ENCODE measurements around the gene C10orf53. TPM values are rescaled to one million over a fixed set of nuclear protein-coding genes. Genes with fewer than 3 reads are reported as not detected.

The C10orf53 gene
- total RNA-seq, 1 experiment from 2014 or later: not detected

DNA sequence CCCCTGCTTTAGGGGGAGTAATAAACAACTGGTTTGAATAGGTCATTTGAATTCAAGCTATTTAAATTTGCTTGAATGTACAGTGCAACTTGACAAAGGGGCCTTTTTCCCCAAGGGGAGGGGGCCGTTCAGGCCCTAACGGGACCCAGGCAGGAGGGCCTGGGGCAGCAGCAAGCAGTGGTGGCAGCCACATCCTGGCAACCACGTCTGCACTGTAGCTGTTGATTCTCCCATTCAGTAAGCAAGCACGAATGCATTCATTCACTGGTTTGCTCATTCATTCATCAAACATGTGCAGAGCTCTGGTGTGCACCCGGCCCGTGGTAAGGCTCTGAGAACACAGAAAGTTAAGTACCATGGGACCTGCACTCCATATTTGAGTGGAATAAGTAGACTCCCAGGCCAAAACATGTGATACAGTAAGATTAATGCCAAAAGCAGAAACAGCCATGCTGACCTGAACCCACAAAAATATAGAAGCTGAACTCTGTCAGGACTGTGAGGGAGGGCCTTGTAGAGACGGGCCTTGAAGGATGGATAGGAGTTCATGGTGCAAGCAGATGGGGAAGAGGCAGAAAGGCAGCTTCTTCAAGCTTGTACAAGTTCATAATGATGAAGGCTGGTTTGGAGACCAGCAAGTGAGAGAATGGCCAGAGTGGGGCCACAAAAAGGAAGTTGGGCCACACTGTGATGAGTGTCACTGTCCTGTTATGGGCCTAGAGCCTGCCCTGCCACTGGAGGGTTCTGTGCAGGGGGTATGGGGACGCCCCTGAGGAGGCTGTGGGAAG lies 29.3 kb upstream of the C10orf53 start:
- no peak overlapping the region for H3K4me3 ChIP-seq
- no peaks in the 10 kb centered on the region for H3K36me3 ChIP-seq
- no peak for DNase-seq
- no peaks in the 10 kb centered on the region for H3K9me3 ChIP-seq
- H3K27me3 ChIP-seq: peaks cover 8% of the 10 kb centered on the region

- H3K36me3 ChIP-seq: no peaks in the 10 kb centered on the region
- H3K9me3 ChIP-seq: no peaks in the 10 kb centered on the region
- H3K4me3 ChIP-seq: no peak overlapping the region
- H3K27me3 ChIP-seq: peaks cover 14% of the 10 kb centered on the region
- DNase-seq: no peak
Measured at GRCh38 chr10:49650724-49651034, 28.8 kb upstream of the C10orf53 start.

GRCh38 chr10:49651039-49651835 lies 28.2 kb upstream of the C10orf53 start:
- Histone ChIP-seq H3K4me3 (no peak overlapping the region), H3K27me3 (peaks cover 17% of the 10 kb centered on the region), H3K36me3 (no peaks in the 10 kb centered on the region), H3K9me3 (no peaks in the 10 kb centered on the region)
- no peak for DNase-seq

- Histone ChIP-seq H3K27me3 (peaks cover 20% of the 10 kb centered on the region), H3K36me3 (no peaks in the 10 kb centered on the region), H3K9me3 (no peaks in the 10 kb centered on the region), H3K4me3 (no peak overlapping the region)
- no peak for DNase-seq
Measured at GRCh38 chr10:49651917-49652316, 27.5 kb upstream of the C10orf53 start.

DNA sequence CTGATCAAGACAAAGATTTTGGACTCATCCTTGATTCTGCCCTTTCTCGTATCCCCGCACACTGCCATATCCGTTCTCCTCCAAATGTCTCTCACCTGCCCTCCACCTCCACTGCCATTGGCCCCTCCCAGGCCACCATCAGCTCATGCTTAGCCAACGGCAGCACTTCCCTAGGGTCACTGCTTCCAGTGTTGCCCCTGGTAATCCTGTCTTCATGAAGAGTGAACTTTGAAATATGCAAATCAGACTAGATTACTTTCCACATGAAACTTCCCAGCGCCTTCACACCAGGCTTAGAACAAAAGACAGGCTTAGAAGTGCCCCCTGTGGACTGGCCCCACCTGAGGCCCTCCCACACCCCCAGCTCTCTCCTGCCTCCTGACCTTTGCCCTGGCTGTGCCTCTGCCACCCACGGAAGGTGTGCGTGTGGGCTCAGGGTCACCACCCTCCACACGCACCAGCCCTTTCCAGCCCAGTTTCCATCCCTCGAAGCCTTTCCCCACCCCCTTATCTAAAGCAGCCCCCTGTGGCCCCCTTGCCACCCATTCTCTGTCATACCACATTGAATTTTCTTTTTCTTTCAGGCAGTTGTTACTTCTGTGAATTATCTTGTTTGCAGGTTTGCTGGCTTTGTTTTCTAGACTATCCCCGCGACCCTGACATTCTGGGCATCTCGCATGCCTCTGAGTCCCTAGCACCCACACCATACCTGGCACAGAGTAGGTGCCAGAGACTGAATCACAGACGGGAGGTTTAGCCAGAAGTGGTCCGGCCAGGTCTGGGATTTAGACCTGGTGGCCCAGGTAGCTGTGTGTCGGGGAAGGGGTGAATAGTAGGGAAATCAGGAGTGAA lies 26.8 kb upstream of the C10orf53 start:
- Histone ChIP-seq H3K9me3 (peaks cover 1% of the 10 kb centered on the region; the same call in 1 of the 2 replicates), H3K4me3 (no peak overlapping the region), H3K27me3 (peaks cover 27% of the 10 kb centered on the region), H3K36me3 (no peaks in the 10 kb centered on the region)
- no peak for DNase-seq

- peaks cover 30% of the 10 kb centered on the region for H3K27me3 ChIP-seq
- no peaks in the 10 kb centered on the region for H3K36me3 ChIP-seq
- H3K4me3 ChIP-seq: no peak overlapping the region
- no peak for DNase-seq
- H3K9me3 ChIP-seq: peaks cover 6% of the 10 kb centered on the region
Measured at GRCh38 chr10:49653273-49653929, 26.1 kb upstream of the C10orf53 start.

DNA sequence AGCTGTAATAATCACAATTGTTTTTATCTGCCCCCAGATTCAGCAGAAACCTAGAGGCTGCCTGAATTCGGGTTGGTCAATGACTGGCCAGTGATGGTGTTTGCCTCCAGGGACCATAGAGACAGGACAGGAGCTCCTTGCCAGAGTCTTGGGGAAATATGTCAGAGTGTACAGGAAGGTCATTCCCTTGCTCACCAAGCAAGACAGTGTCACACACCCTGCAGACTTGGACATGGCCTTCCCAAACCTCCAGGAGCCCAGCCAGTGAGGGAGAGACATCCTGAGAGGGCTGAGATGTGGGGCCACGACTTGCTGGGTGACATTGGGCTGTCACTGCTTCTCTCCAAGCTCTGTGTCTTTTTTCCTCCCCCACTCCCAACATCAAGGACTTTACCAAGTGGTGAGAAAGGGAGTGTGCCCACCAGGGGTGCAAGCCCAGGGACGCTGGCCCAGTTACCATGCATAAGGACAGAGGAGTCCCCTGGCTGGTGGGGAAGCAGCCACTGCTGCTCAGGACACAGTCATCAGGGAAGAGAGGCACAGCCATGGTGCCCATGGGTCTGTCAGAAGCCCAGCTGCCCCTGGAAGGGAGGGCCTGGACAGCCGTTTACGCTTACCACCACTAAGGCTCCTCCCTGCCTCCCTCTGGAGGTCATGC lies 25.3 kb upstream of the C10orf53 start:
- no peak for DNase-seq
- peaks cover 30% of the 10 kb centered on the region for H3K27me3 ChIP-seq
- H3K9me3 ChIP-seq: peaks cover 13% of the 10 kb centered on the region
- no peak overlapping the region for H3K4me3 ChIP-seq
- H3K36me3 ChIP-seq: no peaks in the 10 kb centered on the region

DNA sequence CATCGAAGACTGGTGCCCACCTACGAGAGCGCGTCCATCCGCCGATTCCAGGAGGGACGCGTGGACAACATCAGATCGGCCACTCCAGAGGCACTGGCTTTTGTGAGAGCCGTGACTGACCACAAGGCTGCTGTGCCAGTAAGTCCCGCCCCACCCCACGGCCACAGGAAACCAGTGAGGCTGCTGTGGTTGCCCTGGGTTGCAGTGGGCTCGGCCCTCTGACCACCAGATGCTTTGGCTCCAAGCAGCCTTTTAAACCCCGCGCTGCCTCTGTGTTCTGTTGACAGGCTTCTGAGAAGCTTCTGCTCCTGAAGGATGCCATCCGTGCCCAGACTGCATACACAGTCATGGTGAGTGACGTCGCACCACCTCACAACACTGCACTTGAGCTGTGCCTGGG lies 24.4 kb upstream of the C10orf53 start:
- H3K4me3 ChIP-seq: no peak overlapping the region
- H3K36me3 ChIP-seq: no peaks in the 10 kb centered on the region
- no peak for DNase-seq
- H3K9me3 ChIP-seq: peaks cover 15% of the 10 kb centered on the region
- peaks cover 30% of the 10 kb centered on the region for H3K27me3 ChIP-seq

DNA sequence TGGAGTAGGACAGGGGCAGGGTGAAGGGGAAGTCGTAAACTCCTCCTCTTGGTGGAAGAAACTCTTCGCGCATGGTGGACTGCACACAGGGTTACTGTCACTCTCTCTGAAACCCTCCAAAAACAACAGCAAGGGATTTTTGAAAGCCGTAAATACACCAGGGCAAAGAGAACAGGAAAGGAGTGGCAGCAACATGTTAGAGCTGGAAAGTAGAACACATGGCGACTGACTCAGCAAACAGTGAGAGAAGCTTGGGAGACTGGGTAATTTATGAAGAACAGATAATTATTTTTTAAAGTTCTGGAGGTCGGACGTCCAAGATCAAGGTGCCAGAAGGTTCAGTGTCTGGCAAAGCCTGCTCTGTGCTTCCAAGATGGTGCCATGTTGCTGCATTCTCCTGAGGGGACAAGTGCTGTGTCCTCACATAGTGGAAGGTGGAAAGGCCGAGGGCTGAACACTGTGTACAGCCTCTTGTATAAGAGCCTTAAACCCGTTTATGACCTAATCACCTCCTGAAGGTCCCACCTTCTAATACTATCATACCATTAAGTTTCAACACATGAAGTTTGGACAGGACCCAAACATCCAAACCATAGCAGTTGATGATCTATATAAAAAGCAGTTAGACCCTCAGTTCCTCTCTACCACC lies 22.5 kb upstream of the C10orf53 start:
- H3K36me3 ChIP-seq: no peaks in the 10 kb centered on the region
- H3K27me3 ChIP-seq: peaks cover 39% of the 10 kb centered on the region
- no peak for DNase-seq
- H3K4me3 ChIP-seq: no peak overlapping the region
- H3K9me3 ChIP-seq: peaks cover 15% of the 10 kb centered on the region

DNA sequence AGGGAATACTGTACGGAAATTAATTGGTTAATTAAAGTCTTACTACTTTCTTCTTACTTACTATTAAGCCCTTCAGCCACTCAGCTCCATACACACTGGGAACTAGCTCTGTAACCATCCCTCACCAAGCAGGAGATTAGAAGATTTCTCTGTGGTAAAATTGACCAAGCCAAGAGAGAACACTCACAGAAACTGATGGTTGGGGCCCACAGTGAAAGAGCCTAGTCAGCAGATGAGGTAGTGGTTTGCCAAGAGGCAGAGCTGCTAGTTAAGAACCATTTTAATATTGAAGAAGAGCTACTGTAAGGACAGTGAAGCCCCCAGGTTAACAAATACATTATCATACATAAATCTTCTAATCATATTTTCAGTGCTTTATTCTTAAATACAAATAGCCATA lies 21.8 kb upstream of the C10orf53 start:
- peaks cover 39% of the 10 kb centered on the region for H3K27me3 ChIP-seq
- H3K36me3 ChIP-seq: no peaks in the 10 kb centered on the region
- DNase-seq: no peak
- peaks cover 15% of the 10 kb centered on the region for H3K9me3 ChIP-seq
- no peak overlapping the region for H3K4me3 ChIP-seq

DNA sequence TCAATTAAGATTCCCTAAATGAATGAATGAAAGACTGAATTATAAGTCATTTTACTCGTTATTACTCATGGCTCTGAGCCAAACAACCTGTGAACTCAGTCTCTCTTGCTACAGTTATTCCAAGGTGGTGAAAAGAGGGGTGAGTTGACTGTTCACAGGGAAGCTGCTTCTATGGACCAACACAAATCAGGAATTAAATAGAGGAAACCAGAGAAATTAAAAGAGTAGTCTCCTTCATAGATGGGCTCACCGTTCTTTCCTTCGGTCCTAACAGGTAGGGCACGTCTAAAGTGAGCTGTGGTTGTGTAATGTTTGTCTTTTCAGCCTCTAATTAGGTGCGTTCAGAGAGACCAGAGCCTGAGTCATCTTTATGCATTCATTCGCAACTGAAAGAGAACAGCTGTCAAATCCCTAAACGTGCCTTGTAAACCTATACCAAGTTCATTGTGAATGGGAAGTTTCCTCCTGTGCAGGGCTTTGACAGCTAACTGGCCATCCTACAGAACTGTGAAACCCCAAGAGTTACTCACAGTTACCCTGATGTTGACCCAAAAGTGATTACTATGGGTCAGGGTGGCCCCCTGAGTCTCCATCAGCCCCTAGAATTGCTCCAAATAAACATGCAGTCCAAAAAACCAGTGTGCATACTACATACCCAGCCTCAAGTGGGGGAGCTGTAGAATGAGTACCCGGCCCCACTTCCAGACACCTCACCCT lies 18.2 kb upstream of the C10orf53 start:
- DNase-seq: no peak
- H3K27me3 ChIP-seq: peaks cover 29% of the 10 kb centered on the region

GRCh38 chr10:49662169-49662830 lies 17.2 kb upstream of the C10orf53 start:
- Histone ChIP-seq H3K36me3 (no peaks in the 10 kb centered on the region), H3K4me3 (no peak overlapping the region)
- no peak for DNase-seq

More for the DNA sequence above, 18.2 kb upstream of the C10orf53 start:
- peaks cover 15% of the 10 kb centered on the region for H3K9me3 ChIP-seq
- H3K36me3 ChIP-seq: no peaks in the 10 kb centered on the region
- no peak overlapping the region for H3K4me3 ChIP-seq

GRCh38 chr10:49663596-49663995 lies 15.9 kb upstream of the C10orf53 start:
- peaks cover 40% of the 10 kb centered on the region for H3K27me3 ChIP-seq

More at GRCh38 chr10:49662169-49662830, 17.2 kb upstream of the C10orf53 start:
- Histone ChIP-seq H3K27me3 (peaks cover 33% of the 10 kb centered on the region), H3K9me3 (peaks cover 15% of the 10 kb centered on the region)

GRCh38 chr10:49664006-49664841 lies 15.2 kb upstream of the C10orf53 start:
- no peak overlapping the region for H3K4me3 ChIP-seq
- no peaks in the 10 kb centered on the region for H3K36me3 ChIP-seq
- peaks cover 2% of the 10 kb centered on the region; the same call in 1 of the 2 replicates for H3K9me3 ChIP-seq
- DNase-seq: no peak
- H3K27me3 ChIP-seq: peaks cover 46% of the 10 kb centered on the region

More at GRCh38 chr10:49663596-49663995, 15.9 kb upstream of the C10orf53 start:
- DNase-seq: no peak
- Histone ChIP-seq H3K36me3 (no peaks in the 10 kb centered on the region), H3K9me3 (peaks cover 8% of the 10 kb centered on the region), H3K4me3 (no peak overlapping the region)
